NCI-H1105 (cell line): ENCODE results near the gene SLC25A29.
"Not testable (repeated sequence)": the region's sequence is repeated elsewhere in the genome, so short reads cannot be mapped to it uniquely, and the experiment has no call there.

Experiments used
- DNase-seq: peaks from one replicate; lab custom pipeline; 2025; lab: John Stamatoyannopoulos, UW

SLC25A29 gene

GRCh38 chr14:100293497-100294212 lies 12.6 kb downstream of the SLC25A29 start:
- no peak for DNase-seq

DNA sequence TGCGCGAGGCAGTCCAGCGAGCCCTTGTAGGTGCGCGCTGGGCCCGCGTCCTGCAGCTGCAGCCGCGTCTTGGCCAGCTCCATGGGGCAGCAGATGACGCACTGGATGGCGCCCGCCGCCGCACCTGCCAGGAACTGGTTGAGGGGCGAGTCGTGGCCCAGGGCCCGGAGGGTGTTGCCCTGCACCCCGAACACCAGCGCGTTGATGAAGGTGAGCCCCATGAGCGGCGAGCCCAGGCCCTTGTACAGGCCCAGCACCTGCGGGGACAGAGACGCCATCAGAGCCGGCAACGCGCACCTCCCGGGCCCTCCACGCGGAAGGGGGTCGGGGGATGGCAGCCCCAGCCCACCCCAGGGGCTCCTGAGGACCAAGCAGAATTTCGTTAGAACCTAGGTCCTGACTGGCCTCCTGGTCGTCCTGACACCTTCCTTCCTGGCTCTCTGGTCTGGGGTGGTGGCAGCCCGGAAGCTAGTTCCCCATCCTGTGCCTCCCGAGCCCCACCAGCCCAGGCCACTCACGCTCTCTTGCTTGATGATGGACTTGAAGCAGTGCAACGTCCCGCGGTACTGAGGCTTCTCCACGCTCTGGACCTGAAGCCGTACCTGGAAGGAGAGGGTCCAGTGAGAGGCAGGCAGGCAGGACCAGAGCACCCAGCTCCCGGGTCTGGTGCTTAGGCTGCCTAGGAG lies 13.3 kb downstream of the SLC25A29 start:
- no peak for DNase-seq

GRCh38 chr14:100292301-100292775 lies 13.9 kb downstream of the SLC25A29 start:
- no peak for DNase-seq

DNA sequence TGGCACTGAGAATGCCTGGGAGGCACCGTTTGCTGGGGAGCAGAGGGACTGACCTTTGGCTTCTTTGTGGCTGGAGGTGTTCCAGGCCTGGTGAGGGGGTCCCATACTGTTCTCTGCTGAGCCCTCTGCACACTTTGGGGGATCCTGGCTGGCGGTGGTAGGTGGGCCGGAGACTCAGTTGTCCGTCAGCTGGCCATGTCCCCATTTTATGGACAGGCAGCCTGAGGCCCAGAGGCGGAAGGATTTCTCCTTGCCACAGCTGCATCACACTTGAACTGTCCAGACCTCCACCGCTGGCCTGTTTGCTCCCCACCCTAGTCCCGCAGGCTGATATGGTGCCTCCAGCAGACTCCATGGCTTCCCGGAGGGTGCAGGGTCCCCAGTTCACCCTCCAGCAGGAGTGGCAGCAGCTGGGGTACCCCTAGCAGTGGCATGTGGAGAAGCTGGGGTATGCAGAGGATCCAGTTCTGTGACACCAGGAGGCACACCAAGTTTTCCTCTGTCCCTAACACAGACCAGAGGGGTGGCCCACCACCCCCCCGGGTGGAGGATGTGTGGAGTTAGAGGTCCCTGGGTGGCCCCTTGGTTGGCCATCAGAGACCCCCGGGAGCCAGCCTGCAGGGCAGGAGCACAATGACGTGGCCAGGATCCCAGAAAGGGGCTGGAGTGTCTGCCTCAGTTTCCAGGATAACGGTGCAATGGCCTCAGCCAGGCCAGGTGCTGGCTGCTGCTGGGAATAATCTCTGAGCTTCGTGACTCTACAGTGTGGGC lies 14.8 kb downstream of the SLC25A29 start:
- DNase-seq: no peak

DNA sequence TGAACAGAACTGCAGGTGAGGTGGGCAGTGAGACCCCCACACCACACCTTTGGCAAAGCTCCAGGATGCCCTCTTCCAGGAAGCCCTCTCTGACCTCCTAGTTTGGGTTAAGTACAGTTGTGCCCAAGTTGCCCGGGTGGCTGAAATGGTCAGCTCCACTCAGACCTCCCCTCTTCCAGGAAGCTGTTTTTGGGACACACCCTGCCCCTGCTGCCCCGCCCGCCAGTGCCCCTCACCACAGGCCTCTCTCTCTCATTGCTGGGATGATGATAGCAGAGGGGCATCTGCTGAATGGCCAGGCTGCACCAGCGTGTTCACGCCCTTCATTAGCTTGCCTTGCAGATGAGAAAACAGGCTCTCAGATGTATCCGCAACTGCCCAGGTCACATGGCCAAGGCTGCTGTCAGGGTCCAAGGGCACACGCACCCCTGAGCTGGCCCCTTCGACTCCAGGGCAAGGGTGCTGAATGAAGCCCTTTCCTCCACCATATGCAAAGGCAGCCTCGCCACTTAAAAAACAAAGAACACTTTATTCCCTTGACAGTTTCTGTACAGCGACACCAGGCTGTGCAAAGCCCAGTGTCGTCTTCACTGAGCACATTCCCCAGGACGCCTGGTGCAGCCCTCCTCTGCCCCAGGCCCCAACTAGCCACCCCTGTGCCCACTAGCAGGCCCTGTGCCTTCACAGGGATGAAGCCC lies 15.5 kb downstream of the SLC25A29 start:
- DNase-seq: no peak

GRCh38 chr14:100289916-100290606 lies 16.2 kb downstream of the SLC25A29 start:
- no peak for DNase-seq

DNA sequence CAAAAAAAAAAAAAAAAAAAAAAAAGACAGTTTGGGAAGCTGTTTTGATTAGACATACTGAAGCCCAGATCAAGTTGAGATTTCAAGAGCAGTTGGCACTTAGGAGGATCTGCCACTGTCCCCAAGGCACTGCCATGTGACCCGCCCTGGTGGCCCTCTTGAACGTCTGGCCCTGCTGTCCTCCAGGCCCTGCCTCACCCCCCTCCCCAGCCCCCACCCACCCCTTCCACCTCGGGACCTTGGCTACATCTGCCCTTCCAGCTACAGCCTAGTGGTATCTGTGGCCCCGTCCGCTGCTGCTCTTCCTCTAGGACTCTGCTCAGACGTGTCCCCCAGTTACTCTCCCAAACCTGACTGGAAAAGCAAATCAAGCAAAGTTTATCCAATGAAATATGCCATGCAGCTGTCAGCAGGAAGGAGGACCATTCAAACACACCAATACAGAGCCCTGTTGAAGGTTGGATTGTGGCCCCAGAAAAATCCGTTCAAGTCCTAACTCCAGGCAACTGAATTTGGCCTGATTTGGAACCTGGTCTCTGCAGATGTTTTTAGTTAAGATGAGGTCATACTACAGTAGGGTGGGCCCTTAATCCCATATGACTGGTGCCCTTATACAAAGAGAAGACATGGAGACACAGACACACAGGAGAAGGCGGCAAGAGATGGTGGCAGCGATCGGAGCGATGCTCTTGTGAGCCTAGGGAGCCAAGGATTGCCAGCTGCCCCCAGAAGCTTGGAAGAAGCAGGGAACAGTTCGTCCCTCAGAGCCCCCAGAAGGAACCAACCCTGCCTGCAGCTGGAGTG lies 17.7 kb downstream of the SLC25A29 start:
- no peak for DNase-seq

DNA sequence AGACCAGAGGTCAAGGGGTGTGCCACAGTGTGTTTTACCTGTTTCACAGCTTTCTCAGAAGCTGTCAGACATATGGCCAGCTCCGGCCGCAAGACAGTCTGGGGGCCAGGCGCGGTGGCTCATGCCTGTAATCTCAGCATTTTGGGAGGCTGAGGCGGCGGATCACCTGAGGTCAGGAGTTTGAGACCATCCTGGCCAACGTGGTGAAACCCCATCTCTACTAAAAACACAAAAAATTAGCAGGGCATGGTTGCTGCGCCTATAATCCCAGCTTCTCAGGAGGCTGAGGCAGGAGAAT lies 18.3 kb downstream of the SLC25A29 start:
- DNase-seq: not testable (repeated sequence)

- no peak for DNase-seq
Observed at GRCh38 chr14:100287202-100287997, 18.8 kb downstream of the SLC25A29 start.

- DNase-seq: no peak
Observed at GRCh38 chr14:100286484-100287191, 19.6 kb downstream of the SLC25A29 start.

DNA sequence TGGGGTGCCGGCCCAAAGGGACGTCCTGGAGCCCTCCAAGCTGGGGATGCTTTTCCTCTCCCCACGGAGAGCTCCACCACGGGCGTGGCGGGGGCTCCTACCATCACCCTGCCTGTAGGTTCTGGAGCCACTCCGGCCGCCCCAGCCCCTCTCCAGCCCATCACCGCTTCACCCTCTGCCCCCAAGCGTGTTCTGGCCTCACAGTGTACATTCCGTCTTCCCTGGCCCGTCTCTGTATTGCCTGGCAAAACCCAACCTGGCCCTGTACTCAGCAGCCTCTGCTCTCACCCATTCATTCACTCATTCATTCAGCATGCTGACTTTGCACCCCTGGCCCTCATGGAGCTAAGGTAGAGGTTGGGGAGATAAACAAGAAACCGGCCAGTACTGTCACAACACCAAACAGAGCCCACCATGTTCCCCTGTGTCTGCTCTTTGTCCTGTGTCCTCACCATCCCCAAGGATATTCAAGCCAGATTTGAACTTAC lies 20.3 kb downstream of the SLC25A29 start:
- DNase-seq: no peak

GRCh38 chr14:100285021-100285912 lies 21.0 kb downstream of the SLC25A29 start:
- peak; percentile 60 for DNase-seq

DNA sequence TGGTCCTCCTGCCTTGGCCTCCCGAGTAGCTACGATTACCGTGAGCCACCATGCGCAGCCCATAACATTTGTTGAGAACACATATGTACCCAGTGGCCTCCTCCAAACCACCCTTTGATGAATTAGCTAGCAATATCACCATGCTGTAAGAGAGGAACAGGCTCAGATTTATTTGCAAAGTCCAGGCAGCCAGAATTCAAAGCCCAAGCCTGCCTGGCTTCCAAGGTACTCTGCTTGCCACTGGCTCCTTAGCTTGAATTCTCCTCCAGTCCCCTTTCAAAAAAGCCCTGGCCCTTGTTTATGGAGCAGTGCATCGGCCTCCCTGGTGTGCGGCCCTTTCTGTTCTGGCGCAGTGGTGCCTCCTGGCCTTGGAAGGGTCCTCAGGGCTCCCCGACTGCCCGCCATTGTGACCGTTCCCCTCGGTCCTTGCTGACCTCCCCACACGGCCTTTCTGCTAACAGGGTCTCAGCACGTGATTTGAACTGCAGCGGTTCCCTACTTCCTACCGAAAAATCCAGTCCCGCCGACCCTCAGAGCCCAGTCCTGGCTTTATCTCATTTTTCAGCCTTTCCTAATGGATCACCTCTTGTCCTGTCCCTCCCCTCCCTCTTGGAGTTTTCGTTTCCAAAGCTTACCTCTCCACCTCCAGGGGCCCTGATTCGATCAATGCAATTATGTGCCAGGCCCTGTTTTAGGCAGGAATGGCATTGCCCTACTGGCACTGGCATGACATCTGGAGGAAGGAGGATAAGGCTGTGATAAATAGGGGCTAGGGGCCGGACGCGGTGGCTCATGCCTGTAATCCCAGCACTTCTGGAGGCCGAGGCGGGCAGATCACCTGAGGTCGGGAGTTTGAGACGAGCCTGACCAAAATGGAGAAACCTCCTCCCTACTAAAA lies 22.0 kb downstream of the SLC25A29 start:
- DNase-seq: no peak

GRCh38 chr14:100283436-100283835 lies 22.8 kb downstream of the SLC25A29 start:
- not testable (repeated sequence) for DNase-seq

GRCh38 chr14:100282766-100283419 lies 23.4 kb downstream of the SLC25A29 start:
- no peak for DNase-seq

DNA sequence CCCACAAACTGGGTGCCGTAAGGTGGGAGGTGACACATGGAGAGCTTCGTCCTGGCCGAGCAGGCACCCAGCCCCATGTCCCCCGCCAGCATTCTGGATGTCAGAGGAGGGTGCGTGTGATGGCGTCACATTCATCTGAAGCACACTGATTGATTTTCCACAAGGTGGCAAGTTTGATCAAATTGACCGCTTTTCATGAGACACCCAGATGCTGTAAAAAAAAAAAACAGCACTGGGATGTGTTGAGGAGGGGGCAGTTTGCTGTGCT lies 24.2 kb downstream of the SLC25A29 start:
- no peak for DNase-seq
